GM06990 (cell line): ENCODE data around the gene STK25.

Experiments
- DNase-seq: peaks from one replicate; pipeline ENCODE4 v3.0.0-alpha.2; 2011; ENCODE audit not compliant: insufficient read length; ENCODE audit errors: extremely low read depth
- H3K27me3 ChIP-seq: replicated peaks from 2 replicates; pipeline ENCODE4 v1.6.0; 2011; ENCODE audit warnings: low read length; ENCODE audit not compliant: control insufficient read depth, insufficient read depth
- H3K36me3 ChIP-seq: 2 replicates; pipeline ENCODE4 v1.5.1; 2011; ENCODE audit warnings: low read length; ENCODE audit not compliant: control insufficient read depth, insufficient read depth
- H3K4me3 ChIP-seq: replicated peaks from 2 replicates; pipeline ENCODE4 v1.5.1; 2011; ENCODE audit warnings: low read depth, mild to moderate bottlenecking, control low read depth, low read length
- TF ChIP-seq, protein P1 (sequence below): IDR thresholded peaks from 2 replicates; pipeline ENCODE4 v1.5.1; 2011; ENCODE audit warnings: low read length, control low read depth, mild to moderate bottlenecking, inconsistent platforms; ENCODE audit not compliant: insufficient read depth, poor library complexity, severe bottlenecking

The STK25 gene

GRCh38 chr2:241535871-241536655 is 27.7 kb upstream of the STK25 start:
- no peak overlapping the region for H3K4me3 ChIP-seq
- H3K27me3 ChIP-seq: 0 out of 2 replicates have a peak, but pooled peaks cover 2% of the 10 kb centered on the region
- no peak for DNase-seq
- TF ChIP-seq, protein P1, sequence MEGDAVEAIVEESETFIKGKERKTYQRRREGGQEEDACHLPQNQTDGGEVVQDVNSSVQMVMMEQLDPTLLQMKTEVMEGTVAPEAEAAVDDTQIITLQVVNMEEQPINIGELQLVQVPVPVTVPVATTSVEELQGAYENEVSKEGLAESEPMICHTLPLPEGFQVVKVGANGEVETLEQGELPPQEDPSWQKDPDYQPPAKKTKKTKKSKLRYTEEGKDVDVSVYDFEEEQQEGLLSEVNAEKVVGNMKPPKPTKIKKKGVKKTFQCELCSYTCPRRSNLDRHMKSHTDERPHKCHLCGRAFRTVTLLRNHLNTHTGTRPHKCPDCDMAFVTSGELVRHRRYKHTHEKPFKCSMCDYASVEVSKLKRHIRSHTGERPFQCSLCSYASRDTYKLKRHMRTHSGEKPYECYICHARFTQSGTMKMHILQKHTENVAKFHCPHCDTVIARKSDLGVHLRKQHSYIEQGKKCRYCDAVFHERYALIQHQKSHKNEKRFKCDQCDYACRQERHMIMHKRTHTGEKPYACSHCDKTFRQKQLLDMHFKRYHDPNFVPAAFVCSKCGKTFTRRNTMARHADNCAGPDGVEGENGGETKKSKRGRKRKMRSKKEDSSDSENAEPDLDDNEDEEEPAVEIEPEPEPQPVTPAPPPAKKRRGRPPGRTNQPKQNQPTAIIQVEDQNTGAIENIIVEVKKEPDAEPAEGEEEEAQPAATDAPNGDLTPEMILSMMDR: no peak
- no peaks in the 10 kb centered on the region for H3K36me3 ChIP-seq

DNA sequence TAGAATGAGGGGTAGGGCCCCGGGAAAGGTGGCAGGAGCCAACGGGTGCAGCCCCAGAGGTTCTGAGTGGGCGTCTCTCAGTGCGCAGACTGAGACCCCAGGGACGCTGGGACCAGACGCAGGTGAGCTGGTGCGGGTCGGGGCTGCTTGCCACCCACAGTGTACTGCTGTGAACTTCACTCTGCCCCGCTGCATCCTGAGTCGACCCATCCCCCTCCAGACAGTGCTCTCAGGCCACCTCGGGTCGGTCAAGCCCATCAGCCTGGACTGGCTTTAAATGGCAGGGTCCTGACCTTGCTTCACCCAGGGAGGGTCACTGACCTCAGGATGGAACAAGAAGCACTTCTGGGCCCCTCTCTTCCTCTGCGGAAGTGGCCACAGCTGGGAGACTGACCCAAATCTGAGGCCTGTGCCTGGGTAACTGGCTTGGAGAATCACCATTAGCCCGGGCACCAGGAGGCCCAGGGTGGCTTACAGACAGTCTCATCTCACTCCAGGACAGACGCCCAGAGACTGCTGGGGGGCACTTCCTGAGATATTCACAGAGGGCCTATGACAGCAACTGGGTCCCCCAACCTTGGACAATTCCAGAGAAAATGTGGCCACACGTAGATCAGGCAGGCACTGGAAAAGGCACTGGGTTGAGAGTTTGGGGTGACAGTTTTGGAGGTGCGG is 26.5 kb upstream of the STK25 start:
- H3K36me3 ChIP-seq: no peaks in the 10 kb centered on the region
- TF ChIP-seq, protein P1: no peak
- peaks cover 2% of the 10 kb centered on the region; the same call in 1 of the 2 replicates for H3K27me3 ChIP-seq
- DNase-seq: no peak
- no peak overlapping the region for H3K4me3 ChIP-seq

DNA sequence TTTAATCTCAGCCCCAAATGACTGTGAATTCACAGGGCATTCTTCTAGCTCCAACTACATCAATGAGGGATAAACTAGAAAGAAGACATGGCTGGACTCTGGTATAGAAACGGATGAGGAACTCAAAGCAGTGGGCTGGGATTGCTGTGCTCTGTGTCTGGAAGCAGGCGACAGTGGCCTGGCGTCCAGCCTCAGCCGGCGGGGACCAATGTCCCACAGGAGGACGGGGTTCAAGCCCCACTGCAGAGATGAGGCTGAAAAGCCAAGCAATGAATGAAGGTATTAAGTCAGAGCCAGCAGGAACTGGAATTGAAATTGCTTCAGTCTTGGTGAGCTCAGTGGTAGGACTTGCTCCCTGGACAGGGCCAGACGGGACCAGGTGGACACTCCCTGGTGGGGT is 25.9 kb upstream of the STK25 start:
- Histone ChIP-seq H3K27me3 (peaks cover 2% of the 10 kb centered on the region; the same call in 1 of the 2 replicates), H3K4me3 (no peak overlapping the region), H3K36me3 (no peaks in the 10 kb centered on the region)
- TF ChIP-seq, protein P1: no peak
- no peak for DNase-seq

DNA sequence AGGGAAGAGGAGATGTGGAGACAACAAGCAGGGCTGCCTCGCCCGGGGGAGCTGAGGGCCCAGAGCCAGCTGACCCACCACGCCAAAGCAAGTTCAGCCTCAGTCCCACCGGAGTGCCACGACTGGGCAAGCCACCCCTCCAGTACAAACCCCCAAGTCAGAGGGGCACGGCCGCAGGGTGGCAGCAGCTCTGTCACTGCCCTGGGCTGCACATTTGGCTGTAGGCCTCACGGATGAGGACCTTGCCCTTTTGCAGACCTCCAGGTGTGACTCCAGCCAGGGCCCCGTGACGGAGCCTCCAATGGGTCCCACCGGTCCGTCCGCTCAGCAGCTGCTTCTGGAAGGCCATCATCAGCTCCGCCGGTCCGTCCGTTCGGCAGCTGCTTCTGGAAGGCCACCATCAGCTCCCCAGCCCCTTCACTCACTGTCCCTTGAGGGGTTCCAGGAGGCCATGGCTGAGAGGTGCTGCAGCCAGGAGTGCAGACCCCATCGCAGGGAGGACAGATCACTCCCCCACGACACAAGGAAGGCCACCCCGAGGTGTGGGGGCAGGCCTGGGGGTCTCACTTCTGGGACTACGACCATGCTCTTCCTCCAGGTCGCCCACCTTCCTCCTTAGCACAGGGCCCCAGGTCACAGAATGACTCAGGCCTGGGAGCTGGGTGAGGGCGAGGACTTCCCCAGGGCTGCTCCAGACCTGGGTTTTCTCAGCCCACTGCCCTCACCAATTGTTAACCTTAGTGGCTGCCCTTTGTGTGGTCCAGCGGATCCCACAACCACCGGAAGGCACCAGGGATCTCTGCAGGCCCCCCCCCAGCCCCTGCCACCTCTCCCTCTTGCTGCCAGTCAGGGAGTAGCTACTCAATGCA is 24.6 kb upstream of the STK25 start:
- H3K4me3 ChIP-seq: no peak overlapping the region
- no peaks in the 10 kb centered on the region for H3K36me3 ChIP-seq
- no peak for DNase-seq
- peaks cover 2% of the 10 kb centered on the region; the same call in 1 of the 2 replicates for H3K27me3 ChIP-seq
- TF ChIP-seq, protein P1: no peak

GRCh38 chr2:241532168-241532567 is 23.8 kb upstream of the STK25 start:
- no peak overlapping the region for H3K4me3 ChIP-seq
- DNase-seq: no peak
- TF ChIP-seq, protein P1: no peak
- H3K27me3 ChIP-seq: peaks cover 2% of the 10 kb centered on the region; the same call in 1 of the 2 replicates
- no peaks in the 10 kb centered on the region for H3K36me3 ChIP-seq
